Measurements from ENCODE around the gene ARHGAP27.

GRCh38 chr17:45367216-45367615, 65.5 kb downstream of the ARHGAP27 start:
- no peak for TF ChIP-seq CTCF (conservative IDR thresholded peaks at IDR 0.05; ENCODE audit: low read depth, low read length)
- TF ChIP-seq MAZ (IDR thresholded peaks at IDR 0.05; ENCODE audit: borderline replicate concordance, low read depth, low read length) = no peak

Measured in IMR-90 (cell line).